Erythroblast (primary cell): ENCODE measurements around the gene SNX4.

Source experiments
- GATA1 ChIP-seq: IDR thresholded peaks from 2 replicates; pipeline ENCODE4 v1.6.1; 2011; ENCODE audit warnings: low read depth, mild to moderate bottlenecking, control low read depth, low read length, moderate library complexity
- POLR2A ChIP-seq: IDR thresholded peaks from 2 replicates; pipeline ENCODE4 v1.6.1; 2011; ENCODE audit warnings: mild to moderate bottlenecking, low read length

GRCh38 chr3:125479091-125479490, 40.9 kb downstream of the SNX4 start:
- TF ChIP-seq POLR2A (no peak), GATA1 (no peak)
